Measurements from ENCODE around the gene PPP1R14C. TPM values are rescaled to one million over a fixed set of nuclear protein-coding genes. Genes with fewer than 3 reads are reported as not detected.

The PPP1R14C gene
- total and polyA plus RNA-seq, 2 donors (not counting 3 experiments of a cell fraction or from before 2014, with no cell fraction given): not detected

DNA sequence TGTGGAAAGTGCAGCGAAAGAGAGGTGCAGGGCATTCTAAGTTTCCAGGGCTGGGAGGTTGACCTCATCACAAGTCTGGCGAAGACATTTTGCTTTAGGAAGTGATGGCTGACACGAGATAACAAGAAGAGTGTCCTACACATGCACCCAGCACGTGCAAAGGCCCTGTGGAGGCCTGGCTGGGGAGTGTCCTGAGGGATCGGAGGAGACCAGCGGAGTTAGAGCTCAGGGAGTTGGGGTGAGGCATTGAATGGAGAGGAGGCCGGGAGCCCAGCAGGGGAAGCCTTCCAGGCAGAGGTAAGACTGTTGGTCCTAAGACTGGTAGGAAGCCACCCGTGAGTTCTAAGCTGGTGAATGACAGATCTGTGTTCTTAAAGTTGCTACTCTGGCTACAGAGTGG is 58.4 kb downstream of the PPP1R14C start:
- intact Hi-C loops (cut with micrococcal nuclease): no loop called here
- ChIA-PET CTCF (no interaction called here), POLR2A (no interaction called here)
- Histone ChIP-seq H3K4me2 (ENCODE audit: insufficient read depth, low read length) (no peak overlapping the region), H3K4me3 (replicated peaks in 1 of 3; ENCODE audit: insufficient read depth in 1 of 3, low read depth in 1 of 3, low read length in 3 of 3) (no peak overlapping the region), H3K36me3 (ENCODE audit: control insufficient read depth in 2 of 2, extremely low read depth in 1 of 2, insufficient read depth in 2 of 2, low read length in 2 of 2) (no peaks in the 10 kb centered on the region), H3K9me1 (replicated peaks; ENCODE audit: control insufficient read depth, extremely low read depth, insufficient read depth, low read length) (no peaks in the 10 kb centered on the region), H3K27me3 (ENCODE audit: control insufficient read depth in 2 of 2, insufficient read depth in 2 of 2, low read length in 2 of 2) (no peaks in the 10 kb centered on the region), H4K20me1 (replicated peaks; ENCODE audit: control insufficient read depth, extremely low read depth, insufficient read depth, low read length) (no peaks in the 10 kb centered on the region), H3K9ac (replicated peaks; ENCODE audit: extremely low read depth, insufficient read depth, low read length) (no peak overlapping the region), H3K27ac (ENCODE audit: insufficient read depth, low read depth, low read length) (no peak overlapping the region), H3K4me1 (ENCODE audit: control insufficient read depth, extremely low read depth, insufficient read depth, low read length) (no peaks in the 10 kb centered on the region), H3K79me2 (ENCODE audit: control insufficient read depth, insufficient read depth, low read length) (no peaks in the 10 kb centered on the region), H2AFZ (ENCODE audit: low read depth, low read length) (no peak overlapping the region), H3K9me3 (replicated peaks; ENCODE audit: control insufficient read depth, insufficient read depth, low read length) (no peaks in the 10 kb centered on the region)
- DNase-seq (ENCODE audit: low read depth, low spot score) (no peak), FAIRE-seq (no peak)
- no TSS peak for BruUV-seq (replicated peaks)
- TF ChIP-seq MAX (IDR thresholded peaks at IDR 0.05; ENCODE audit: insufficient read depth, insufficient read length) (no peak), FOS (IDR thresholded peaks at IDR 0.05; ENCODE audit: borderline replicate concordance, insufficient read depth, low read length) (no peak)
- dilution Hi-C loops (cut with MboI; ENCODE audit: extremely low pct_ligation_motif_present, low sequenced_read_pairs): no loop called here

- Histone ChIP-seq H3K9me1 (replicated peaks; ENCODE audit: control insufficient read depth, extremely low read depth, insufficient read depth, low read length) (no peaks in the 10 kb centered on the region), H4K20me1 (replicated peaks; ENCODE audit: control insufficient read depth, extremely low read depth, insufficient read depth, low read length) (no peaks in the 10 kb centered on the region), H3K4me2 (ENCODE audit: insufficient read depth, low read length) (no peak overlapping the region), H3K79me2 (ENCODE audit: control insufficient read depth, insufficient read depth, low read length) (no peaks in the 10 kb centered on the region), H3K36me3 (ENCODE audit: control insufficient read depth in 2 of 2, extremely low read depth in 1 of 2, insufficient read depth in 2 of 2, low read length in 2 of 2) (no peaks in the 10 kb centered on the region), H3K9ac (replicated peaks; ENCODE audit: extremely low read depth, insufficient read depth, low read length) (no peak overlapping the region), H3K27me3 (ENCODE audit: control insufficient read depth in 2 of 2, insufficient read depth in 2 of 2, low read length in 2 of 2) (no peaks in the 10 kb centered on the region), H3K27ac (ENCODE audit: insufficient read depth, low read depth, low read length) (no peak overlapping the region), H2AFZ (ENCODE audit: low read depth, low read length) (no peak overlapping the region), H3K4me3 (replicated peaks in 1 of 3; ENCODE audit: insufficient read depth in 1 of 3, low read depth in 1 of 3, low read length in 3 of 3) (no peak overlapping the region), H3K4me1 (ENCODE audit: control insufficient read depth, extremely low read depth, insufficient read depth, low read length) (no peaks in the 10 kb centered on the region), H3K9me3 (replicated peaks; ENCODE audit: control insufficient read depth, insufficient read depth, low read length) (no peaks in the 10 kb centered on the region)
- DNase-seq (ENCODE audit: low read depth, low spot score): no peak
- BruUV-seq (replicated peaks): no TSS peak
- ChIA-PET POLR2A (no interaction called here), CTCF (no interaction called here)
- intact Hi-C loops (cut with micrococcal nuclease): no loop called here
- dilution Hi-C loops (cut with MboI; ENCODE audit: extremely low pct_ligation_motif_present, low sequenced_read_pairs): no loop called here
- TF ChIP-seq GATA2 (IDR thresholded peaks at IDR 0.05; ENCODE audit: insufficient read depth, insufficient read length, low read depth, low read length) (no peak), EZH2 (IDR thresholded peaks at IDR 0.05; ENCODE audit: borderline replicate concordance, low read depth, low read length, severe bottlenecking) (no peak), POLR2AphosphoS5 (IDR thresholded peaks at IDR 0.05; ENCODE audit: insufficient read depth, low read depth, low read length) (no peak), POLR2A (IDR thresholded peaks at IDR 0.05; ENCODE audit: low read depth, low read length) (no peak)
- FAIRE-seq: no peak
Observed at GRCh38 chr6:150201772-150202329, 59.0 kb downstream of the PPP1R14C start.

Data from endothelial cell of umbilical vein (primary cell).